Stimulated activated CD8-positive, alpha-beta memory T cell treated with anti-CD3 and anti-CD28 coated beads, Interleukin-4, amount 100 ng/mL, for 4 hours (primary cell): ENCODE results near the gene ITPR2.

ENCODE experiments used
- DNase-seq, 2 donors: peaks; one replicate each; pipeline ENCODE4 v3.0.0-alpha.2; 2020; ENCODE audit warnings: low read depth in 2 of 2, low spot score in 1 of 2

ITPR2 gene

GRCh38 chr12:26580619-26581018 is 252.4 kb downstream of the ITPR2 start:
- no peak for DNase-seq

GRCh38 chr12:26576266-26576665 is 256.7 kb downstream of the ITPR2 start:
- DNase-seq, result no peak

GRCh38 chr12:26573225-26573909 is 259.6 kb downstream of the ITPR2 start:
- DNase-seq, result no peak

- no peak for DNase-seq
Observed at GRCh38 chr12:26572137-26572536, 260.9 kb downstream of the ITPR2 start.

GRCh38 chr12:26571560-26571959 is 261.4 kb downstream of the ITPR2 start:
- no peak for DNase-seq

- no peak for DNase-seq
Observed at GRCh38 chr12:26567126-26567525, 265.9 kb downstream of the ITPR2 start.

GRCh38 chr12:26566675-26567074 is 266.3 kb downstream of the ITPR2 start:
- no peak for DNase-seq

- DNase-seq, result no peak
Observed at GRCh38 chr12:26566186-26566585, 266.8 kb downstream of the ITPR2 start.

GRCh38 chr12:26564391-26564790 is 268.6 kb downstream of the ITPR2 start:
- no peak for DNase-seq

- DNase-seq, result no peak
Observed at GRCh38 chr12:26563552-26563951, 269.4 kb downstream of the ITPR2 start.

- DNase-seq, result no peak
Observed at GRCh38 chr12:26557326-26557725, 275.7 kb downstream of the ITPR2 start.

- DNase-seq, result no peak
Observed at GRCh38 chr12:26556916-26557315, 276.1 kb downstream of the ITPR2 start.

- no peak for DNase-seq
Observed at GRCh38 chr12:26555139-26555538, 277.9 kb downstream of the ITPR2 start.

GRCh38 chr12:26554332-26554731 is 278.7 kb downstream of the ITPR2 start:
- DNase-seq, result no peak

- no peak for DNase-seq
Observed at GRCh38 chr12:26551385-26551784, 281.6 kb downstream of the ITPR2 start.

- DNase-seq, result no peak
Observed at GRCh38 chr12:26548227-26548626, 284.8 kb downstream of the ITPR2 start.

GRCh38 chr12:26546535-26547314 is 286.3 kb downstream of the ITPR2 start:
- no peak for DNase-seq

GRCh38 chr12:26539131-26539530 is 293.9 kb downstream of the ITPR2 start:
- no peak for DNase-seq

- no peak for DNase-seq
Observed at GRCh38 chr12:26537651-26538050, 295.3 kb downstream of the ITPR2 start.

GRCh38 chr12:26537126-26537525 is 295.9 kb downstream of the ITPR2 start:
- DNase-seq, result no peak

- DNase-seq, result no peak
Observed at GRCh38 chr12:26535826-26536225, 297.2 kb downstream of the ITPR2 start.

- no peak for DNase-seq
Observed at GRCh38 chr12:26534071-26534470, 298.9 kb downstream of the ITPR2 start.

GRCh38 chr12:26533211-26533610 is 299.8 kb downstream of the ITPR2 start:
- DNase-seq, result no peak
